C4-2B (cell line): ENCODE results near the gene TMEM218.

ENCODE experiments used
- ZFX ChIP-seq: fragments of 450-650 bp; IDR thresholded peaks from 2 replicates; pipeline ENCODE4 v1.6.1; 2017
- TF ChIP-seq, protein P1 (sequence below): fragments of 450-650 bp; conservative IDR thresholded peaks from 2 replicates; pipeline ENCODE4 v1.5.1; 2017; ENCODE audit warnings: mild to moderate bottlenecking

DNA sequence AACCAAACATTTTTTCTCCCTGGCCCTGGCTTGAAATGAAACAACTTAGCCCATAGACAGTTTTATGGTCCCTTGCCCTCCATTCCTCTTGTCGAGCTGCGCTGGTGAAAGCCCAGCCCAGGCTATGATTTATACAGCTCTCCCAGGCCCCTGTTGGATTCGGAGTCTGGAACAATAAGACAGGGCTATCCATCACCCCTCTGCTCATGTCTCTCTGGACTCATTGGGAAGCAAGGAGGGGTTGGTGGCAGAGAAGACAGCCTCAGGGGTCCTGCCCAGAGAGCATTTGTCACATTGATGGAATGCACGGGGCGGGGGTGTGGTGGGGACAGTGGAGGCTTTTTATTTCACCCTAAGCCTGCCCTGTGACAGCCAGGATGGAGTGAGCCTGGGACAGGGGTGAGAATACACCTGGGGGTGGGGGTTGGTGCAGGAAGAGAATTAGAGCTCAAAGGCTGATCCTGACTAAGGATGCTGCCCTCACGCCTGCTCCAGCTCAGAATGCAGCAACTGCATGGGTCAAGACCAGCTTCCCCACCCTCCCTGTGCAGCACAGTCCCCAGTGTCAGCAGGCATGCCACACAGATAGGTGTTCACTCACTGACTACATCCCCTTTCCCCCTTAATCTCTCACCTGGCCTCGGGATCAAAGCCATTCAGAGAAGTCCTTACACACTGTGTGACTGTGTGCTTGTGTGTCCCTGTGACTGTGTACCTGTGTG, 43.1 kb upstream of the TMEM218 start:
- TF ChIP-seq, protein P1, sequence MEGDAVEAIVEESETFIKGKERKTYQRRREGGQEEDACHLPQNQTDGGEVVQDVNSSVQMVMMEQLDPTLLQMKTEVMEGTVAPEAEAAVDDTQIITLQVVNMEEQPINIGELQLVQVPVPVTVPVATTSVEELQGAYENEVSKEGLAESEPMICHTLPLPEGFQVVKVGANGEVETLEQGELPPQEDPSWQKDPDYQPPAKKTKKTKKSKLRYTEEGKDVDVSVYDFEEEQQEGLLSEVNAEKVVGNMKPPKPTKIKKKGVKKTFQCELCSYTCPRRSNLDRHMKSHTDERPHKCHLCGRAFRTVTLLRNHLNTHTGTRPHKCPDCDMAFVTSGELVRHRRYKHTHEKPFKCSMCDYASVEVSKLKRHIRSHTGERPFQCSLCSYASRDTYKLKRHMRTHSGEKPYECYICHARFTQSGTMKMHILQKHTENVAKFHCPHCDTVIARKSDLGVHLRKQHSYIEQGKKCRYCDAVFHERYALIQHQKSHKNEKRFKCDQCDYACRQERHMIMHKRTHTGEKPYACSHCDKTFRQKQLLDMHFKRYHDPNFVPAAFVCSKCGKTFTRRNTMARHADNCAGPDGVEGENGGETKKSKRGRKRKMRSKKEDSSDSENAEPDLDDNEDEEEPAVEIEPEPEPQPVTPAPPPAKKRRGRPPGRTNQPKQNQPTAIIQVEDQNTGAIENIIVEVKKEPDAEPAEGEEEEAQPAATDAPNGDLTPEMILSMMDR = no peak
- no peak for TF ChIP-seq ZFX
